Bronchial epithelial cell (primary cell): ENCODE results near the gene CD22. TPM values are rescaled to one million over a fixed set of nuclear protein-coding genes. Genes with fewer than 3 reads are reported as not detected.
"Not testable (repeated sequence)": the region's sequence is repeated elsewhere in the genome, so short reads cannot be mapped to it uniquely, and the experiment has no call there.

ENCODE experiments used
- DNase-seq: peaks from one replicate; pipeline ENCODE4 v3.0.0-alpha.2; 2010; ENCODE audit warnings: low read depth
- FAIRE-seq: peaks from 2 replicates; lab custom pipeline; 2011; peaks lifted over from hg19 to GRCh38; lab: Jason Lieb, UNC
- H3K27me3 ChIP-seq: 2 replicates; pipeline ENCODE4 v1.5.1; 2011; ENCODE audit warnings: low read length; ENCODE audit not compliant: control insufficient read depth, insufficient read depth
- H3K36me3 ChIP-seq: 2 replicates; pipeline ENCODE4 v1.5.1; 2011; ENCODE audit warnings: low read length; ENCODE audit not compliant: control insufficient read depth, insufficient read depth
- H3K4me3 ChIP-seq: 2 replicates; pipeline ENCODE4 v1.5.1; 2011; ENCODE audit warnings: mild to moderate bottlenecking, low read depth, low read length, control low read depth
- CTCF ChIP-seq: IDR thresholded peaks from 2 replicates; pipeline ENCODE4 v1.5.1; 2011; ENCODE audit warnings: mild to moderate bottlenecking, moderate library complexity, low read length, control low read depth, inconsistent platforms; ENCODE audit not compliant: insufficient read depth, severe bottlenecking
- total RNA-seq: library from RNA; depleted of rRNA; stranded (reverse); fragments of >200 nt; gene quantifications from 2 replicates; pipeline ENCODE4 v1.2.1, GENCODE V29; 2014

The CD22 gene
- total RNA-seq, 1 donor from 2014 or later, result 0.53 TPM

GRCh38 chr19:35285095-35285449 is 43.9 kb upstream of the CD22 start:
- DNase-seq, result no peak
- Histone ChIP-seq H3K4me3 (no peak overlapping the region), H3K27me3 (peaks cover 2% of the 10 kb centered on the region), H3K36me3 (no peaks in the 10 kb centered on the region)
- FAIRE-seq, result no peak
- TF ChIP-seq CTCF, result no peak

- DNase-seq, FAIRE-seq, H3K36me3 ChIP-seq, H3K4me3 ChIP-seq, H3K27me3 ChIP-seq: not testable (repeated sequence)
Measured at GRCh38 chr19:35285465-35285864, 43.5 kb upstream of the CD22 start.

GRCh38 chr19:35286101-35286500 is 42.9 kb upstream of the CD22 start:
- not testable (repeated sequence) for H3K36me3 ChIP-seq, H3K27me3 ChIP-seq, DNase-seq, H3K4me3 ChIP-seq, FAIRE-seq

DNA sequence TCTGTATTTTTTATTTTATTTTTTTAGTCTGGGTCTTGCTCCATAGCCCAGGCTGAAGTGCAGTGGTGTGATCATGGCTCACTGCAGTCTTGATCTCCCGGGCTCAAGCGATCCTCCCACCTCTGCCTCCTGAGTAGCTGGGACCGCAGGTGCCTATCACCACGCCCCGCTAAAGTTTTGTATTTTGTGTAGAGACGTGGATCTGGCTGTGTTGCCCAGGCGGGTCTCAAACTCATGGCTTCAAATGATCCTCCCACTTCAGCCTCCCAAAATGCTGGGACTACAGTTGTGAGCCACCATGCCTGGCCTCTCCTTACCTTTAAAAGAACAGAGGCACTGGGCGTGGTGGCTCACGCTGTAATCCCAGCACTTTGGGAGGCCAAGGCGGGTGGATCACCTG is 41.3 kb upstream of the CD22 start:
- H3K36me3 ChIP-seq, result no peaks in the 10 kb centered on the region
- no peak for FAIRE-seq
- DNase-seq, result no peak
- no peak for TF ChIP-seq CTCF
- H3K4me3 ChIP-seq, result no peak overlapping the region
- no peaks in the 10 kb centered on the region for H3K27me3 ChIP-seq

DNA sequence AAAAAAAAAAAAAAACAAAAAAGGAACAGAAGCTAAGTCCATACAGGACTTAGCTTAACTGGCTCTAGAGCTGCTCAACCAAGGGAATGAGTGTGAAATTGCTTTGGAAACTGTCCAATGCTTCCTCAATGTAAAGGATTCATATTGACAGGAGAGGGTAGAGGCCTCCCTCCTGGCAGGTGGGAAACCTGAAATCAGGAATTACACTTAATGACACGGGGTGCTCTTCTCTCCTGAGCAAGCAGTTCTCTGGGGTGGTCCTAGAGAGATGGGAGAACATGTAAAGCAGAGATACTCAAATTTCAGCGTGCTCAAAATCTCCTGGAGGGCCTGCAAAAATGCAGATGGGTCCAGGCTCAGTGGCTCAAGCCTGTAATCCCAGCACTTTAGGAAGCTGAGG is 40.7 kb upstream of the CD22 start:
- no peak for DNase-seq
- no peak for TF ChIP-seq CTCF
- Histone ChIP-seq H3K4me3 (no peak overlapping the region), H3K36me3 (no peaks in the 10 kb centered on the region), H3K27me3 (no peaks in the 10 kb centered on the region)
- FAIRE-seq, result no peak

DNA sequence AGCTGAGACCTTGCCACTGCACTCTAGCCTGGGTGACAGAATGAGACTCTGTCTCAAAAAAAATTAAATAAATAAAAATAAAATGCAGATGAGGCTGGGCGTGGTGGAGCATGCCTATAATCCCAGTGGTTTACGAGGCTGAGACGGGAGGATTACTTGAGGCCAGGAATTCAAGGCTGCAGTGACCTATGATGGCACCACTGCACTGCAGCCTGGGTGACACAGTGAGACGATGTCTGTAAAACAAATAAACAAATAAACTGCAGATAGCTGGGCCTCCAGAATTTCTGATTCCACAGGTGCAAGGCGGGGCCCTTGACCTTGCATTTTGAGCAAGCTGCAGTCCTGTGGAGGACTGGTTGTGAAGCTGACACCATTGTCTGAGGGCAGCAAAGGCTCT is 40.1 kb upstream of the CD22 start:
- H3K4me3 ChIP-seq, result no peak overlapping the region
- no peak for TF ChIP-seq CTCF
- FAIRE-seq (no peak), DNase-seq (no peak)
- no peaks in the 10 kb centered on the region for H3K36me3 ChIP-seq
- H3K27me3 ChIP-seq, result no peaks in the 10 kb centered on the region

- no peak overlapping the region for H3K4me3 ChIP-seq
- no peaks in the 10 kb centered on the region for H3K27me3 ChIP-seq
- no peak for TF ChIP-seq CTCF
- DNase-seq (no peak), FAIRE-seq (no peak)
- H3K36me3 ChIP-seq, result no peaks in the 10 kb centered on the region
Measured at GRCh38 chr19:35290381-35291127, 38.4 kb upstream of the CD22 start.
